ENCODE data around the gene ZNF423.

Gene ZNF423

GRCh38 chr16:49499869-49500610 lies 355.9 kb downstream of the ZNF423 start:
- no peak for TF ChIP-seq CTCF (IDR thresholded peaks at IDR 0.05; ENCODE audit: insufficient read depth, low read depth, low read length, missing control alignments)
- no peak overlapping the region for H3K4me3 ChIP-seq (ENCODE audit: low read length)
- no peak for DNase-seq (ENCODE audit: low read depth)

DNA sequence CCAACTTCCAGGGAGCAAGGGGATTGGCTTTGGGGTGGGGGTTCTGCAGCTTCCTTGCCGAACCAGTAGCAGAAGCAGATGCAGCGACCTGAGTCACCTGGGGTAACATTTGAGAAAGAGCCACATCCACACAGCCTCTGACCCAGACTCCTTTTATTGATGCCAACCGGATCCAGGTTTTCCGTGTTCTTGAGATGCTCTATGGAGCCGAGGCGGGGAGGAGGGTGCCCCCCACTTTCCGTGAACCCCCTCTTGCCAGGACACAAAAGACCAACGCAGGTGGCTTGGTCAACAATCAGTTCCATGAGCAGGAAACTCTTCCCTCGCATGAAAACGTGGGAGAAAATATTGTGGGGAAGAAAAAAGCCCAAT lies 356.5 kb downstream of the ZNF423 start:
- no peak overlapping the region for H3K4me3 ChIP-seq (ENCODE audit: low read length)
- no peak for DNase-seq (ENCODE audit: low read depth)
- no peak for TF ChIP-seq CTCF (IDR thresholded peaks at IDR 0.05; ENCODE audit: insufficient read depth, low read depth, low read length, missing control alignments)

DNA sequence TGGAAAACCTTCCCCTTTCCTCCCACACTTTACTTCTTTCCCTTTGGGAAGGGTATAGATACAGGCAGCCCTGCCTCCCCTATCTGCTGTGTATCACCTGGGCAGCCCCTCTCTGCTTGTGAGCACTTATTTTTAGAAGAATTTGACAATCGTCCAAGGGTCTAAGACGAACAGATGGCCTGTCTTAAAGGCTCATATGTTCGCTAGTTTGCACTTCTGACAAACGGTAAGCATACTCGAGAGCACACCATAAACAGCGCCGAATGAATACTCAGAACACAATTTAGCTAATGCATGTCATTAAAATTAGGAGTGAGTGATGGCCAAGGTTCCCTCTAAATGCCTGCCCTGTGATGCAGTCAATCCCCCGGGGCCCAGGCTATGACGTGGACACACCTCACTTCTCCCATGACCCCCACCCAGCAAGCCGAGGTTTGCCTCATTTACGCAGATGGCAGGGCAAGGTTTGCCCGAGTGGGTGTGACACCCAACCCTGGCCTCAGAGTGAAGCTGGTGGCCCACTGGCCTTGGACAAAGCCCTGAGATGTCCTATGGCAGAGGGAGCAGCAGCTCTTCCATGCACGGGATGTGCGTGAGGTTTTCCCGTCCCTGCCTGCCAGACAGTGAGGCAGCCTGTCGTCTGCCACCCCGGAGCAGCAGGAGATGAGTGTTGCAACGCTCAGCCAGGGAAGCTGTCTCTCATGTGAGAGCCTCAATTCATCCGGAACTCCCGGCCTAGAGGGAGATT lies 357.1 kb downstream of the ZNF423 start:
- DNase-seq (ENCODE audit: low read depth): no peak
- no peak overlapping the region for H3K4me3 ChIP-seq (ENCODE audit: low read length)
- TF ChIP-seq CTCF (IDR thresholded peaks at IDR 0.05; ENCODE audit: insufficient read depth, low read depth, low read length, missing control alignments): no peak

GRCh38 chr16:49498264-49498663 lies 357.6 kb downstream of the ZNF423 start:
- no peak for DNase-seq (ENCODE audit: low read depth)
- H3K4me3 ChIP-seq (ENCODE audit: low read length): no peak overlapping the region
- no peak for TF ChIP-seq CTCF (IDR thresholded peaks at IDR 0.05; ENCODE audit: insufficient read depth, low read depth, low read length, missing control alignments)

DNA sequence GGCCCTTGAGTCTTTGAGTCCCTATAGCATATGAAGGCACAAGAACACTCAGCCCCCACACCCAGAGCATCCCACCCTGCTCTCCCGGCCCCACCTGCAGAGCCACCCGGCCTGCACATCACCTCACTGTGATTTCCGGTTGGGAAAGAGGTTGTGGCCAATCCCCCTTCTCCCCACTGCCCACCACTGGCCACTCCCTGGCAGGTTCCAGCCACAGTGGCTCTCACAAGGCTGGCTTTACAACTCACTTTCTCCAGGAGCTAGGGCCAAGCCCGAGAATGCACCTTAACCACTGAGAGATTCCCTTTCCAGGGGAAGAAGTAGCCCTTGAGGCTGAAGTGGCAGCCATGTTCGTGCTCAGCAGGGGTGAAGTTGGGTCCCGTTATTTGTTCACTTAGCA lies 358.4 kb downstream of the ZNF423 start:
- no peak for DNase-seq (ENCODE audit: low read depth)
- no peak overlapping the region for H3K4me3 ChIP-seq (ENCODE audit: low read length)
- no peak for TF ChIP-seq CTCF (IDR thresholded peaks at IDR 0.05; ENCODE audit: insufficient read depth, low read depth, low read length, missing control alignments)

GRCh38 chr16:49496656-49497055 lies 359.3 kb downstream of the ZNF423 start:
- no peak for DNase-seq (ENCODE audit: low read depth)
- no peak for TF ChIP-seq CTCF (IDR thresholded peaks at IDR 0.05; ENCODE audit: insufficient read depth, low read depth, low read length, missing control alignments)
- H3K4me3 ChIP-seq (ENCODE audit: low read length): no peak overlapping the region
